Panc1 (cell line): ENCODE results near the gene CPM. TPM values are rescaled to one million over a fixed set of nuclear protein-coding genes. Genes with fewer than 3 reads are reported as not detected.

Experiments used
- ATAC-seq: fragments of 200-7000 bp; cut with Tn5 transposase; 2 replicates; pipeline ENCODE4 v1.9.1; 2020; ENCODE audit warnings: mild to moderate bottlenecking, moderate library complexity
- BruUV-seq: library from RNA; stranded (reverse); fragments of 400-500 nt; replicated peaks from 2 replicates; lab custom pipeline; 2021; lab: Mats Ljungman, UMichigan
- CTCF ChIA-PET: fragments of 300-600 bp; sonication (Branson Sonifier 250); formaldehyde crosslinking; loops from one replicate; lab custom pipeline; 2022; ENCODE audit warnings: antibody characterized with exemption; lab: Charles Lee
- POLR2A ChIA-PET: fragments of 300-600 bp; sonication (Branson Sonifier 250); formaldehyde crosslinking; loops from one replicate; lab custom pipeline; 2022; ENCODE audit warnings: antibody characterized with exemption; lab: Charles Lee
- DNase-seq: peaks from one replicate; pipeline ENCODE4 v3.0.0-alpha.2; 2010; ENCODE audit warnings: low read depth, low spot score
- H3K27ac ChIP-seq: 2 replicates; pipeline ENCODE4 v1.5.1; 2011; ENCODE audit warnings: mild to moderate bottlenecking, low read length, inconsistent platforms
- H3K27me3 ChIP-seq: fragments of 200-500 bp; sonication (Bioruptor generic); 2 replicates; pipeline ENCODE4 v1.6.0; 2014; ENCODE audit warnings: low read length, inconsistent platforms; ENCODE audit not compliant: control insufficient read depth, insufficient read depth
- H3K36me3 ChIP-seq: fragments of 200-500 bp; sonication (Bioruptor generic); 2 replicates; pipeline ENCODE4 v1.5.1; 2014; ENCODE audit warnings: inconsistent platforms, mild to moderate bottlenecking, low read length, moderate library complexity; ENCODE audit not compliant: control insufficient read depth, insufficient read depth
- H3K4me1 ChIP-seq: 2 replicates; pipeline ENCODE4 v1.5.1; 2011; ENCODE audit warnings: inconsistent platforms, mild to moderate bottlenecking, low read length, moderate library complexity; ENCODE audit not compliant: control insufficient read depth, insufficient read depth
- H3K4me3 ChIP-seq, 2 experiments: 2 replicates each; pipeline ENCODE4 v1.5.1; 2011 to 2012; ENCODE audit warnings: low read depth in 2 of 2, low read length in 2 of 2, mild to moderate bottlenecking in 2 of 2, inconsistent platforms in 1 of 2, moderate library complexity in 1 of 2
- H3K9me3 ChIP-seq: fragments of 200-500 bp; sonication (Bioruptor generic); 2 replicates; pipeline ENCODE4 v1.5.1; 2014; ENCODE audit warnings: low read depth, mild to moderate bottlenecking, inconsistent platforms, low read length, moderate library complexity; ENCODE audit not compliant: control insufficient read depth, insufficient read depth
- POLR2AphosphoS5 ChIP-seq: IDR thresholded peaks from 2 replicates; pipeline ENCODE4 v1.6.1; 2012; ENCODE audit warnings: mild to moderate bottlenecking, low read depth, low read length, moderate library complexity
- SIN3A ChIP-seq: IDR thresholded peaks from 2 replicates; pipeline ENCODE4 v1.6.1; 2012; ENCODE audit warnings: low read depth, mild to moderate bottlenecking, low read length, moderate library complexity, borderline replicate concordance; ENCODE audit not compliant: insufficient read depth
- TCF7L2 ChIP-seq: IDR thresholded peaks from 2 replicates; pipeline ENCODE4 v1.6.1; 2011; ENCODE audit warnings: mild to moderate bottlenecking, low read depth, low read length, inconsistent platforms
- in situ Hi-C: cut with HindIII; loops from 2 replicates; pipeline ENCODE4 v1.10.0; 2016; ENCODE audit warnings: low sequenced_read_pairs, low pct_unique_long_range_greater_than_20kb
- intact Hi-C: fragments of 100-400 bp; cut with micrococcal nuclease; formaldehyde crosslinking; loops from one replicate; pipeline ENCODE4 v1.10.0; 2022; ENCODE audit not compliant: unreplicated experiment
- total RNA-seq: library from RNA; stranded (reverse); gene quantifications from one replicate; pipeline ENCODE4 v1.2.1, GENCODE V29; 2021; ENCODE audit not compliant: unreplicated experiment
- TF ChIP-seq, protein P1 (sequence below): fragments of 450-650 bp; IDR thresholded peaks from 2 replicates; pipeline ENCODE4 v1.5.1; 2017; ENCODE audit warnings: mild to moderate bottlenecking
- TF ChIP-seq, protein P2 (sequence below), 2 experiments: IDR thresholded peaks; 2 replicates each; pipeline ENCODE4 v1.6.1; 2011 to 2012; ENCODE audit warnings: low read depth in 2 of 2, control low read depth in 1 of 2, low read length in 1 of 2, mild to moderate bottlenecking in 1 of 2, moderate library complexity in 1 of 2; ENCODE audit not compliant: insufficient read depth in 1 of 2

CPM gene
- total RNA-seq, 1 experiment from 2014 or later, result 11.2 TPM

DNA sequence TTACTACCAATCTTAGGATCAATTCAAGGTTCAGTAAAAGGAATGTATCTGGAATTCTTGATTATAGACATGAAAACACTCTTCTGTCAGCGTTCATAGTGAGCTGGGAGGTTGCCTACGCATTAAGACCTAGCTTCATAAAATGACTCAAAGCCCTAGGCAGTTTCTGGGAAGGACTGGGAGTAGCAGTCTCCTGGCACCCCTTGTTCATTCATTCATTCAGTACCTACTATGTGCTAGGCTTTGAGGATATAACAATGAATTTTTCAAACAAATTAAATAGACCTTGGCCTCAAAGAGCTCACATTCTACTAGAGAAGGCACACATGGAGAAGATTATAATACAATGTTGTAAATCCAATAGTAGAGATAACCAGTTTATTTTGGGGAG, 78.9 kb downstream of the CPM start:
- Histone ChIP-seq H3K4me1 (no peaks in the 10 kb centered on the region), H3K4me3 (no peak overlapping the region), H3K9me3 (no peaks in the 10 kb centered on the region), H3K36me3 (no peaks in the 10 kb centered on the region), H3K27ac (no peak overlapping the region), H3K27me3 (no peaks in the 10 kb centered on the region)
- DNase-seq (no peak), ATAC-seq (no peak)
- intact Hi-C loops (no loop called here), in situ Hi-C loops (no loop called here)
- CTCF ChIA-PET, result no interaction called here
- no peak for TF ChIP-seq POLR2AphosphoS5
- TF ChIP-seq, protein P1, sequence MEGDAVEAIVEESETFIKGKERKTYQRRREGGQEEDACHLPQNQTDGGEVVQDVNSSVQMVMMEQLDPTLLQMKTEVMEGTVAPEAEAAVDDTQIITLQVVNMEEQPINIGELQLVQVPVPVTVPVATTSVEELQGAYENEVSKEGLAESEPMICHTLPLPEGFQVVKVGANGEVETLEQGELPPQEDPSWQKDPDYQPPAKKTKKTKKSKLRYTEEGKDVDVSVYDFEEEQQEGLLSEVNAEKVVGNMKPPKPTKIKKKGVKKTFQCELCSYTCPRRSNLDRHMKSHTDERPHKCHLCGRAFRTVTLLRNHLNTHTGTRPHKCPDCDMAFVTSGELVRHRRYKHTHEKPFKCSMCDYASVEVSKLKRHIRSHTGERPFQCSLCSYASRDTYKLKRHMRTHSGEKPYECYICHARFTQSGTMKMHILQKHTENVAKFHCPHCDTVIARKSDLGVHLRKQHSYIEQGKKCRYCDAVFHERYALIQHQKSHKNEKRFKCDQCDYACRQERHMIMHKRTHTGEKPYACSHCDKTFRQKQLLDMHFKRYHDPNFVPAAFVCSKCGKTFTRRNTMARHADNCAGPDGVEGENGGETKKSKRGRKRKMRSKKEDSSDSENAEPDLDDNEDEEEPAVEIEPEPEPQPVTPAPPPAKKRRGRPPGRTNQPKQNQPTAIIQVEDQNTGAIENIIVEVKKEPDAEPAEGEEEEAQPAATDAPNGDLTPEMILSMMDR, result no peak
- TF ChIP-seq SIN3A, result no peak
- POLR2A ChIA-PET, result no interaction called here
- no TSS peak for BruUV-seq

DNA sequence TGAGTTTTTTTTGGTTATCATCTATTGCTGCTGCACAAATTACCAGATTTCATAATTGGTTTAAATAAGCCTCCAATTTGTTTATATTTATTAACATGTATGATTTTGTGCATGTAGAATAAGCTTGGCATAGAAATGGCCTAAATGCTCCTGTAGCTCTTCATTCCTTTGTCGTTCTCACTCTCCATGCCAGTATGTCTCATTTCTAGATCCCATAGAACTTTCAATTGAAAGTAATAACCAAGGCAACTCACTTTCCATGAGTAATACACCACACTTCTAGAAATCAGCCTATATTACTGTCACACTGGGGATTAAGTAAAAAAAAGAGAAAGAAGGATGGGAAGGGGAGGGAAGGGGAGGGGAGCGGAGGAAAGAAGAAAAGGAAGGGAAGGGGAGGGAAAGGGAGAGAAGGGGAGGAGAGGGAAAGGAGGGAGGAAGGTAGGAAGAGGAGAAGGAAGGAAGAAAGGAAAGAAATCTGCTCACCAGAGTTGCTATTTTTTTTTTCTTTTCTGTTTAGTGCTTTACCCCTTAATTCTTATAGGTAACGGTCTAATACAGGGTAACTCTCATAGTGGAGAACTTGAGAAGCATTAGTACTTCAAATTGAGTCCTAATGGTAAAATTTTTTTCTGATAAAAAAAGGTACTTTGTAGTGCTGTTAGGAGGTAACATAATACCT, 79.4 kb downstream of the CPM start:
- no TSS peak for BruUV-seq
- ATAC-seq (no peak), DNase-seq (no peak)
- no peaks in the 10 kb centered on the region for H3K9me3 ChIP-seq
- no peak for TF ChIP-seq SIN3A
- no peak for TF ChIP-seq TCF7L2
- TF ChIP-seq, protein P1, result no peak
- TF ChIP-seq POLR2AphosphoS5, result no peak
- TF ChIP-seq, protein P2, sequence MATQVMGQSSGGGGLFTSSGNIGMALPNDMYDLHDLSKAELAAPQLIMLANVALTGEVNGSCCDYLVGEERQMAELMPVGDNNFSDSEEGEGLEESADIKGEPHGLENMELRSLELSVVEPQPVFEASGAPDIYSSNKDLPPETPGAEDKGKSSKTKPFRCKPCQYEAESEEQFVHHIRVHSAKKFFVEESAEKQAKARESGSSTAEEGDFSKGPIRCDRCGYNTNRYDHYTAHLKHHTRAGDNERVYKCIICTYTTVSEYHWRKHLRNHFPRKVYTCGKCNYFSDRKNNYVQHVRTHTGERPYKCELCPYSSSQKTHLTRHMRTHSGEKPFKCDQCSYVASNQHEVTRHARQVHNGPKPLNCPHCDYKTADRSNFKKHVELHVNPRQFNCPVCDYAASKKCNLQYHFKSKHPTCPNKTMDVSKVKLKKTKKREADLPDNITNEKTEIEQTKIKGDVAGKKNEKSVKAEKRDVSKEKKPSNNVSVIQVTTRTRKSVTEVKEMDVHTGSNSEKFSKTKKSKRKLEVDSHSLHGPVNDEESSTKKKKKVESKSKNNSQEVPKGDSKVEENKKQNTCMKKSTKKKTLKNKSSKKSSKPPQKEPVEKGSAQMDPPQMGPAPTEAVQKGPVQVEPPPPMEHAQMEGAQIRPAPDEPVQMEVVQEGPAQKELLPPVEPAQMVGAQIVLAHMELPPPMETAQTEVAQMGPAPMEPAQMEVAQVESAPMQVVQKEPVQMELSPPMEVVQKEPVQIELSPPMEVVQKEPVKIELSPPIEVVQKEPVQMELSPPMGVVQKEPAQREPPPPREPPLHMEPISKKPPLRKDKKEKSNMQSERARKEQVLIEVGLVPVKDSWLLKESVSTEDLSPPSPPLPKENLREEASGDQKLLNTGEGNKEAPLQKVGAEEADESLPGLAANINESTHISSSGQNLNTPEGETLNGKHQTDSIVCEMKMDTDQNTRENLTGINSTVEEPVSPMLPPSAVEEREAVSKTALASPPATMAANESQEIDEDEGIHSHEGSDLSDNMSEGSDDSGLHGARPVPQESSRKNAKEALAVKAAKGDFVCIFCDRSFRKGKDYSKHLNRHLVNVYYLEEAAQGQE (IDR thresholded peaks at IDR 0.05; ENCODE audit: insufficient read depth in 1 of 2, low read depth in 2 of 2, low read length in 1 of 2), result no peak
- no peak overlapping the region for H3K27ac ChIP-seq
- H3K4me3 ChIP-seq, result no peak overlapping the region
- CTCF ChIA-PET, result no interaction called here
- H3K4me1 ChIP-seq, result no peaks in the 10 kb centered on the region
- in situ Hi-C loops, result no loop called here
- no peaks in the 10 kb centered on the region for H3K36me3 ChIP-seq
- intact Hi-C loops, result no loop called here
- POLR2A ChIA-PET, result no interaction called here
- H3K27me3 ChIP-seq, result no peaks in the 10 kb centered on the region
